ENCODE measurements around the gene OAS1. TPM values are rescaled to one million over a fixed set of nuclear protein-coding genes. Genes with fewer than 3 reads are reported as not detected.
"Not testable (repeated sequence)": the region's sequence is repeated elsewhere in the genome, so short reads cannot be mapped to it uniquely, and the experiment has no call there.

OAS1 gene
- total RNA-seq, 4 donors from 2014 or later: 1.2 to 2.7 (median 1.8) TPM

DNA sequence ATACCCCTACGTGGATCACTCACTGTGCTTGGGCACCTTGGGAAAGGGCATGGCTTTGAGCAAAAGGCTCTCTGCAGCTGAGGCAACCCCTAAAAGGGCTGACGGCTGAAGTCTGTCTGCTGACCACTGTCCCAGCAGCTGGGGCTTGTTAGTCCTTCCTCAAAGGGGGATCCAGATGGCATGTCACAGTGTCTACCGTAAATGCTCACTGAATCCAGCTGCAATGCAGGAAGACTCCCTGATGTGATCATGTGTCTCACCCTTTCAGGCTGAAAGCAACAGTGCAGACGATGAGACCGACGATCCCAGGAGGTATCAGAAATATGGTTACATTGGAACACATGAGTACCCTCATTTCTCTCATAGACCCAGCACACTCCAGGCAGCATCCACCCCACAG is 12.4 kb downstream of the OAS1 start:
- Histone ChIP-seq H3K4me1 (no peaks in the 10 kb centered on the region), H3K4me3 (no peak overlapping the region), H3K36me3 (no peaks in the 10 kb centered on the region), H3K9me3 (no peaks in the 10 kb centered on the region), H3K27ac (no peak overlapping the region), H3K27me3 (no peaks in the 10 kb centered on the region)
- TF ChIP-seq, protein P1, sequence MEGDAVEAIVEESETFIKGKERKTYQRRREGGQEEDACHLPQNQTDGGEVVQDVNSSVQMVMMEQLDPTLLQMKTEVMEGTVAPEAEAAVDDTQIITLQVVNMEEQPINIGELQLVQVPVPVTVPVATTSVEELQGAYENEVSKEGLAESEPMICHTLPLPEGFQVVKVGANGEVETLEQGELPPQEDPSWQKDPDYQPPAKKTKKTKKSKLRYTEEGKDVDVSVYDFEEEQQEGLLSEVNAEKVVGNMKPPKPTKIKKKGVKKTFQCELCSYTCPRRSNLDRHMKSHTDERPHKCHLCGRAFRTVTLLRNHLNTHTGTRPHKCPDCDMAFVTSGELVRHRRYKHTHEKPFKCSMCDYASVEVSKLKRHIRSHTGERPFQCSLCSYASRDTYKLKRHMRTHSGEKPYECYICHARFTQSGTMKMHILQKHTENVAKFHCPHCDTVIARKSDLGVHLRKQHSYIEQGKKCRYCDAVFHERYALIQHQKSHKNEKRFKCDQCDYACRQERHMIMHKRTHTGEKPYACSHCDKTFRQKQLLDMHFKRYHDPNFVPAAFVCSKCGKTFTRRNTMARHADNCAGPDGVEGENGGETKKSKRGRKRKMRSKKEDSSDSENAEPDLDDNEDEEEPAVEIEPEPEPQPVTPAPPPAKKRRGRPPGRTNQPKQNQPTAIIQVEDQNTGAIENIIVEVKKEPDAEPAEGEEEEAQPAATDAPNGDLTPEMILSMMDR (IDR thresholded peaks at IDR 0.05 in 4 of 5, conservative IDR thresholded peaks at IDR 0.05 in 1 of 5): no peak
- TF ChIP-seq POLR2A (IDR thresholded peaks at IDR 0.05): no peak
- DNase-seq: no peak
- ATAC-seq: no peak
- intact Hi-C loops (cut with DNase I; ENCODE audit: low total_unique reads) (no loop called here), in situ Hi-C loops (cut with MboI; ENCODE audit: low sequenced_read_pairs in 4 of 4) (no loop called here)

DNA sequence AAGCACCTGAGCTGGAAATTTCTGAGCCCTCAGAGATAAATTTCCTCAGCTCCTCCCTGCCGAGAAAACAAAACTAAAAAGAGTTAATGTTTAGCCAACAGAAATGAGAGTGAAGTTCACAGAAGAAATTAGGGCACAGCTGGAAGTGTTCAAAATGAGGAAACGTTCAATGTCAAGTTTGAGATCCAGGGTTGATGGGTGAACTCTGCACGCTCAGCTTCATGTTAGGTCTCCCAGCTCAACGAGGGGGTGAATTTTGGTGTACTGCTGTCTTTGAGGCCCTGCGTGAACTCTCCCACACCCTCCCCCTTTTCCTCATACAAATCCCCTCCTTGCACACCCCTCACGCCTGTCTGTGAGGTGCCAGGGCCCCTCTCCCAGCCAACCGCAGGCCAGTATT is 18.2 kb downstream of the OAS1 start:
- in situ Hi-C loops (cut with MboI; ENCODE audit: low sequenced_read_pairs in 4 of 4): no loop called here
- DNase-seq (no peak), ATAC-seq (no peak)
- Histone ChIP-seq H3K27me3 (no peaks in the 10 kb centered on the region), H3K36me3 (no peaks in the 10 kb centered on the region), H3K9me3 (no peaks in the 10 kb centered on the region), H3K4me3 (no peak overlapping the region), H3K27ac (no peak overlapping the region), H3K4me1 (no peaks in the 10 kb centered on the region)
- no peak for TF ChIP-seq POLR2A (IDR thresholded peaks at IDR 0.05)
- TF ChIP-seq, protein P1 (IDR thresholded peaks at IDR 0.05 in 4 of 5, conservative IDR thresholded peaks at IDR 0.05 in 1 of 5): no peak
- intact Hi-C loops (cut with DNase I; ENCODE audit: low total_unique reads): no loop called here

GRCh38 chr12:112926416-112927033 is 19.8 kb downstream of the OAS1 start:
- intact Hi-C loops (cut with DNase I; ENCODE audit: low total_unique reads); H3K9me3 ChIP-seq; H3K4me3 ChIP-seq; H3K27me3 ChIP-seq; H3K36me3 ChIP-seq; ATAC-seq; H3K4me1 ChIP-seq; DNase-seq; H3K27ac ChIP-seq; in situ Hi-C loops (cut with MboI; ENCODE audit: low sequenced_read_pairs in 4 of 4): not testable (repeated sequence)

DNA sequence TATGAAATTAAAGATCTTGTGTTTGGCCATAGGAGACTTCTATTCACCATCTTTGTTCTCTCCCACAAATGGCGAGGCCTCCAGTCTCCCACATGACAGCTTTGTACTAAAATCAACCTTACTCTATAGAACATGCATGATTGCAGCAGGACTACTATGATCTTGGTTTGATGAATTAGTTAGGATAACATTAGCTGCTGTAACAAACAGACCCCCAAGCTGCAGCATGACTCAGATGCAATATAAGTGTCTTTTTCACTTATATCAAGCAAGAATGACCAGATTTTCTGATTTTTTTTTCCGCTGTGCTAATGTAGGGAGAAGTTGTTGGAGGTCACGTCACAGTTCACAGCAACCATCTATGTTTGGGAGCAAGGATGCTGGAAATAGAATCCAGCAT is 20.7 kb downstream of the OAS1 start:
- H3K9me3 ChIP-seq: no peaks in the 10 kb centered on the region
- no peaks in the 10 kb centered on the region for H3K27me3 ChIP-seq
- intact Hi-C loops (cut with DNase I; ENCODE audit: low total_unique reads): no loop called here
- in situ Hi-C loops (cut with MboI; ENCODE audit: low sequenced_read_pairs in 4 of 4): no loop called here
- no peak for TF ChIP-seq POLR2A (IDR thresholded peaks at IDR 0.05)
- TF ChIP-seq, protein P1 (IDR thresholded peaks at IDR 0.05 in 4 of 5, conservative IDR thresholded peaks at IDR 0.05 in 1 of 5): no peak
- DNase-seq (no peak), ATAC-seq (no peak)
- H3K36me3 ChIP-seq: no peaks in the 10 kb centered on the region
- no peak overlapping the region for H3K27ac ChIP-seq
- no peaks in the 10 kb centered on the region for H3K4me1 ChIP-seq
- H3K4me3 ChIP-seq: no peak overlapping the region

DNA sequence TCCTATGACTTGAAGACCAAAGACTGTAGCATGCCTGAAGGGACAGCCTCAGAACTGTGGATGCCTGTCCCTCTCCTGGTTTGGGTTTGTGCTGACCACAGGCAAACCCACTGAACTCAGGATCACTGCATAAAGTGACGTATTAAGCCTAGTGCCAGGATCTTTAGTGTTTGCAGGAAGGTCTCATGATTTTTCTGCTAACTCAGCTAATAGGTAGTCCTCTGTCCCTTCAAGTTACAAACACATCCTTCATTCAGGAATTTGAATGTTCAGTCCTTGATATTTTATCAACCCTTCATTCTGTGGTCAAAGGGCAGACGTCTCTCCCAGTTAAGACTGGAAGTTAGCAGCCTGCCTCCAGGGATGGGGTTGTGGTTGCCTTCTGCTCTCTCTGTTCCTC is 21.2 kb downstream of the OAS1 start:
- Histone ChIP-seq H3K27me3 (no peaks in the 10 kb centered on the region), H3K27ac (no peak overlapping the region), H3K9me3 (no peaks in the 10 kb centered on the region), H3K4me3 (no peak overlapping the region), H3K36me3 (no peaks in the 10 kb centered on the region), H3K4me1 (no peaks in the 10 kb centered on the region)
- in situ Hi-C loops (cut with MboI; ENCODE audit: low sequenced_read_pairs in 4 of 4): no loop called here
- ATAC-seq: no peak
- DNase-seq: no peak
- intact Hi-C loops (cut with DNase I; ENCODE audit: low total_unique reads): no loop called here
- TF ChIP-seq, protein P1 (IDR thresholded peaks at IDR 0.05 in 4 of 5, conservative IDR thresholded peaks at IDR 0.05 in 1 of 5): no peak
- TF ChIP-seq POLR2A (IDR thresholded peaks at IDR 0.05): no peak

Data from gastrocnemius medialis (tissue), 4 donors.